IPS-18c (cell line): Measurements from ENCODE around the gene APRT.

Experiments used
- H3K4me3 ChIP-seq: 2 replicates; pipeline ENCODE4 v1.7.0; 2013; ENCODE audit warnings: low read depth, mild to moderate bottlenecking, low read length, moderate library complexity; ENCODE audit not compliant: insufficient read depth
- H3K9me3 ChIP-seq: one replicate; pipeline ENCODE4 v1.6.1; 2013; ENCODE audit warnings: mild to moderate bottlenecking, low read length, moderate library complexity; ENCODE audit not compliant: control insufficient read depth, insufficient read depth

Gene APRT

GRCh38 chr16:88811769-88812512 lies at the start of gene APRT:
APRT (minus strand) TSS chr16:88811928; CDS start chr16:88811899, 29 bp downstream.
- no peaks in the 10 kb centered on the region for H3K9me3 ChIP-seq
- peak within 1 kb of the TSS; percentile 71 for H3K4me3 ChIP-seq

- no peaks in the 10 kb centered on the region for H3K9me3 ChIP-seq
- no peak overlapping the region for H3K4me3 ChIP-seq
These were observed 49.6 kb upstream of the APRT start for GRCh38 chr16:88861359-88861758.

- no peak overlapping the region for H3K4me3 ChIP-seq
- H3K9me3 ChIP-seq, result no peaks in the 10 kb centered on the region
These were observed 47.8 kb upstream of the APRT start for GRCh38 chr16:88859381-88860091.

- Histone ChIP-seq H3K9me3 (no peaks in the 10 kb centered on the region), H3K4me3 (peak overlapping the region; percentile 91)
These were observed 46.1 kb upstream of the APRT start for GRCh38 chr16:88857728-88858339.

- H3K9me3 ChIP-seq, result no peaks in the 10 kb centered on the region
- H3K4me3 ChIP-seq, result peak within 1 kb of the TSS; percentile 91
These were observed 45.4 kb upstream of the APRT start, which contains the start of the genes GALNS and TRAPPC2L for GRCh38 chr16:88856828-88857727. GALNS (minus strand) TSS chr16:88856947; CDS start chr16:88856877, 70 bp downstream. TRAPPC2L (plus strand) TSS chr16:88857127; CDS start chr16:88857151, 24 bp downstream.

GRCh38 chr16:88856122-88856827 lies 44.5 kb upstream of the APRT start:
- Histone ChIP-seq H3K9me3 (peaks cover 1% of the 10 kb centered on the region), H3K4me3 (peak overlapping the region; percentile 91)

- Histone ChIP-seq H3K9me3 (peaks cover 2% of the 10 kb centered on the region), H3K4me3 (peak overlapping the region; percentile 63)
These were observed 44.0 kb upstream of the APRT start for GRCh38 chr16:88855736-88856121.

GRCh38 chr16:88855176-88855575 lies 43.4 kb upstream of the APRT start:
- H3K4me3 ChIP-seq, result no peak overlapping the region

GRCh38 chr16:88854306-88855111 lies 42.8 kb upstream of the APRT start:
- H3K9me3 ChIP-seq, result peaks cover 2% of the 10 kb centered on the region
- H3K4me3 ChIP-seq, result no peak overlapping the region

More at GRCh38 chr16:88855176-88855575, 43.4 kb upstream of the APRT start:
- peaks cover 2% of the 10 kb centered on the region for H3K9me3 ChIP-seq

GRCh38 chr16:88853325-88853941 lies 41.7 kb upstream of the APRT start:
- Histone ChIP-seq H3K4me3 (no peak overlapping the region), H3K9me3 (peaks cover 2% of the 10 kb centered on the region)

- peaks cover 2% of the 10 kb centered on the region for H3K9me3 ChIP-seq
- H3K4me3 ChIP-seq, result no peak overlapping the region
These were observed 39.9 kb upstream of the APRT start for GRCh38 chr16:88851616-88852015.

GRCh38 chr16:88850531-88851199 lies 38.9 kb upstream of the APRT start:
- H3K4me3 ChIP-seq, result no peak overlapping the region
- H3K9me3 ChIP-seq, result peaks cover 2% of the 10 kb centered on the region

- peaks cover 2% of the 10 kb centered on the region for H3K9me3 ChIP-seq
- no peak overlapping the region for H3K4me3 ChIP-seq
These were observed 36.8 kb upstream of the APRT start for GRCh38 chr16:88848557-88848956.

GRCh38 chr16:88847654-88848053 lies 35.9 kb upstream of the APRT start:
- peaks cover 2% of the 10 kb centered on the region for H3K9me3 ChIP-seq
- no peak overlapping the region for H3K4me3 ChIP-seq

- H3K9me3 ChIP-seq, result no peaks in the 10 kb centered on the region
These were observed 34.4 kb upstream of the APRT start for GRCh38 chr16:88846088-88846487.

More at GRCh38 chr16:88846088-88846487, 34.4 kb upstream of the APRT start:
- no peak overlapping the region for H3K4me3 ChIP-seq
